ENCODE measurements around the gene HSD11B2.

HSD11B2 gene

GRCh38 chr16:67393111-67393787 is 37.7 kb upstream of the HSD11B2 start, which contains the start of gene TPPP3 (continued):
- TF ChIP-seq KLF9 (tag by site-specific recombination; IDR thresholded peaks at IDR 0.05; ENCODE audit: low read depth) (peak; percentile 92), ZNF645 (tag by site-specific recombination; IDR thresholded peaks at IDR 0.05) (no peak), KLF8 (tag by site-specific recombination; IDR thresholded peaks at IDR 0.05) (no peak), ZNF18 (tag by site-specific recombination; IDR thresholded peaks at IDR 0.05) (no peak), BCL11B (tag by site-specific recombination; IDR thresholded peaks at IDR 0.05; ENCODE audit: low read depth) (no peak), ZNF362 (tag by site-specific recombination; IDR thresholded peaks at IDR 0.05) (no peak), ZNF629 (tag by site-specific recombination; IDR thresholded peaks at IDR 0.05) (no peak), ZNF488 (tag by site-specific recombination; IDR thresholded peaks at IDR 0.05) (no peak), ZNF76 (tag by site-specific recombination; IDR thresholded peaks at IDR 0.05; ENCODE audit: borderline replicate concordance, low read depth) (no peak), ZBTB11 (tag by site-specific recombination; conservative IDR thresholded peaks at IDR 0.05; ENCODE audit: low read depth) (no peak), PRDM1 (tag by site-specific recombination; IDR thresholded peaks at IDR 0.05) (no peak), ZNF654 (tag by site-specific recombination; IDR thresholded peaks at IDR 0.05; ENCODE audit: low read depth) (no peak), ZNF624 (tag by site-specific recombination; IDR thresholded peaks at IDR 0.05) (no peak), ZNF280D (tag by site-specific recombination; IDR thresholded peaks at IDR 0.05) (no peak), ZNF391 (tag by site-specific recombination; IDR thresholded peaks at IDR 0.05; ENCODE audit: borderline replicate concordance, low read depth) (no peak), ZBTB17 (tag by site-specific recombination; IDR thresholded peaks at IDR 0.05) (no peak), ZNF48 (tag by site-specific recombination; IDR thresholded peaks at IDR 0.05) (no peak), ZNF155 (tag by site-specific recombination; IDR thresholded peaks at IDR 0.05) (no peak), TCF7L2 (IDR thresholded peaks at IDR 0.05; ENCODE audit: borderline replicate concordance, low read depth, low read length) (no peak), PRDM10 (tag by site-specific recombination; IDR thresholded peaks at IDR 0.05) (no peak), YY1 (tag by site-specific recombination; IDR thresholded peaks at IDR 0.05) (no peak), ZNF837 (tag by site-specific recombination; IDR thresholded peaks at IDR 0.05) (no peak), ZNF707 (tag by site-specific recombination; IDR thresholded peaks at IDR 0.05) (no peak)

Data from HEK293 (cell line).